SU-DHL-6 (cell line): ENCODE data around the gene CCDC187.

ENCODE experiments used
- H2AFZ ChIP-seq: fragments of 200-600 bp; sonication (generic); 2 replicates; pipeline ENCODE4 v1.6.1; 2014; ENCODE audit warnings: low read depth, mild to moderate bottlenecking, moderate library complexity, mixed read lengths, antibody characterized with exemption, low read length; ENCODE audit not compliant: severe bottlenecking
- H3F3A ChIP-seq: fragments of 200-600 bp; shearing (Covaris generic); 2 replicates; pipeline ENCODE4 v1.6.0; 2016; ENCODE audit warnings: antibody characterized with exemption, mild to moderate bottlenecking; ENCODE audit not compliant: insufficient read depth
- H3K27ac ChIP-seq: fragments of 200-600 bp; sonication (generic); 2 replicates; pipeline ENCODE4 v1.5.1; 2016; ENCODE audit warnings: low read depth, mild to moderate bottlenecking, low read length, moderate library complexity, mixed read lengths
- H3K27me3 ChIP-seq: fragments of 200-600 bp; sonication (generic), shearing (Covaris generic); 2 replicates; pipeline ENCODE4 v1.6.0; 2014; ENCODE audit warnings: mild to moderate bottlenecking, low read length
- H3K36me3 ChIP-seq: fragments of 200-600 bp; sonication (generic); 2 replicates; pipeline ENCODE4 v1.6.1; 2014; ENCODE audit warnings: mild to moderate bottlenecking, low read length, mixed read lengths
- H3K4me2 ChIP-seq: fragments of 300-600, 200-600 bp; shearing (Covaris generic), sonication (generic); 2 replicates; pipeline ENCODE4 v1.6.0; 2014; ENCODE audit warnings: low read length, low read depth, mild to moderate bottlenecking; ENCODE audit not compliant: poor library complexity, severe bottlenecking
- H3K4me3 ChIP-seq: fragments of 200-600 bp; sonication (generic); 2 replicates; pipeline ENCODE4 v1.5.1; 2014; ENCODE audit warnings: antibody characterized with exemption, low read length, mild to moderate bottlenecking, mixed read lengths; ENCODE audit not compliant: insufficient read depth, poor library complexity, severe bottlenecking
- H3K79me2 ChIP-seq: fragments of 200-600 bp; sonication (generic); 2 replicates; pipeline ENCODE4 v1.6.1; 2014; ENCODE audit warnings: mild to moderate bottlenecking, low read length, moderate library complexity; ENCODE audit not compliant: insufficient read depth
- H3K9ac ChIP-seq: fragments of 200-600 bp; sonication (generic); 2 replicates; pipeline ENCODE4 v1.7.0; 2014; ENCODE audit warnings: mild to moderate bottlenecking, low read length
- H3K9me2 ChIP-seq: fragments of 200-600 bp; sonication (generic); replicated peaks from 2 replicates; pipeline ENCODE4 v1.6.1; 2014; ENCODE audit warnings: low read length; ENCODE audit not compliant: insufficient read depth
- H3K9me3 ChIP-seq: fragments of 200-600 bp; sonication (generic); 2 replicates; pipeline ENCODE4 v1.6.1; 2014; ENCODE audit warnings: low read length, mixed read lengths; ENCODE audit not compliant: insufficient read depth
- H4K20me1 ChIP-seq: fragments of 200-600 bp; sonication (generic); 2 replicates; pipeline ENCODE4 v1.6.1; 2014; ENCODE audit warnings: low read depth, mild to moderate bottlenecking, antibody characterized with exemption, low read length, moderate library complexity, mixed read lengths
- CTCF ChIP-seq: fragments of 200-600 bp; sonication (generic); IDR thresholded peaks from one replicate; pipeline ENCODE4 v1.5.1; 2017; ENCODE audit warnings: antibody characterized with exemption, mild to moderate bottlenecking, low read length, moderate library complexity; ENCODE audit not compliant: insufficient read depth, poor library complexity, severe bottlenecking
- EZH2phosphoT487 ChIP-seq: fragments of 200-600 bp; sonication (generic), shearing (Covaris generic); conservative IDR thresholded peaks from 2 replicates; pipeline ENCODE4 v1.6.1; 2018; ENCODE audit warnings: mild to moderate bottlenecking, antibody characterized with exemption, low read length, moderate library complexity, mixed read lengths

Gene CCDC187

GRCh38 chr9:136248951-136249876, 54.7 kb downstream of the CCDC187 start:
- no peak overlapping the region for H2AFZ ChIP-seq
- no peak overlapping the region for H3K9ac ChIP-seq
- H3K9me3 ChIP-seq = no peaks in the 10 kb centered on the region
- no peaks in the 10 kb centered on the region for H4K20me1 ChIP-seq
- TF ChIP-seq EZH2phosphoT487 (no peak), CTCF (no peak)
- no peaks in the 10 kb centered on the region for H3K36me3 ChIP-seq
- H3K4me3 ChIP-seq = no peak overlapping the region
- no peak overlapping the region for H3K4me2 ChIP-seq
- no peaks in the 10 kb centered on the region for H3K9me2 ChIP-seq
- H3K27me3 ChIP-seq = no peaks in the 10 kb centered on the region
- peaks cover 13% of the 10 kb centered on the region for H3F3A ChIP-seq
- H3K27ac ChIP-seq = no peak overlapping the region
- peaks cover 10% of the 10 kb centered on the region for H3K79me2 ChIP-seq

- Histone ChIP-seq H3K9me2 (no peaks in the 10 kb centered on the region), H3K27me3 (no peaks in the 10 kb centered on the region), H2AFZ (no peak overlapping the region), H3K9ac (no peak overlapping the region), H3K36me3 (no peaks in the 10 kb centered on the region), H3F3A (peaks cover 23% of the 10 kb centered on the region), H3K4me3 (no peak overlapping the region), H3K9me3 (no peaks in the 10 kb centered on the region), H3K27ac (no peak overlapping the region), H3K79me2 (peaks cover 21% of the 10 kb centered on the region), H3K4me2 (no peak overlapping the region), H4K20me1 (no peaks in the 10 kb centered on the region)
- TF ChIP-seq CTCF (no peak), EZH2phosphoT487 (no peak)
Observed at GRCh38 chr9:136247947-136248637, 55.8 kb downstream of the CCDC187 start.

GRCh38 chr9:136247551-136247916, 56.4 kb downstream of the CCDC187 start:
- Histone ChIP-seq H3K36me3 (no peaks in the 10 kb centered on the region), H3K9me2 (no peaks in the 10 kb centered on the region), H3K9me3 (no peaks in the 10 kb centered on the region), H4K20me1 (no peaks in the 10 kb centered on the region), H3K9ac (no peak overlapping the region), H3K79me2 (peaks cover 27% of the 10 kb centered on the region), H3K4me3 (no peak overlapping the region), H3K27me3 (no peaks in the 10 kb centered on the region), H3F3A (peaks cover 23% of the 10 kb centered on the region), H3K4me2 (no peak overlapping the region), H3K27ac (no peak overlapping the region), H2AFZ (no peak overlapping the region)
- TF ChIP-seq EZH2phosphoT487 (no peak), CTCF (no peak)
